Measurements from ENCODE around the gene TCF4.

TCF4 gene

GRCh38 chr18:55370936-55371335, 217.1 kb downstream of the TCF4 start:
- H3K4me2 ChIP-seq (ENCODE audit: low read depth, low read length, poor library complexity, severe bottlenecking), result no peak overlapping the region
- H3K27me3 ChIP-seq (ENCODE audit: insufficient read depth, low read length, poor library complexity, severe bottlenecking), result no peaks in the 10 kb centered on the region
- no peak overlapping the region for H3K9ac ChIP-seq (ENCODE audit: low read depth, low read length, poor library complexity, severe bottlenecking)
- no peaks in the 10 kb centered on the region for H3K9me3 ChIP-seq (ENCODE audit: insufficient read depth, low read depth, low read length)
- no peaks in the 10 kb centered on the region for H3K36me3 ChIP-seq (ENCODE audit: insufficient read depth, low read length)
- H3K4me3 ChIP-seq (ENCODE audit: low read length, poor library complexity, severe bottlenecking), result no peak overlapping the region
- H3K4me1 ChIP-seq (ENCODE audit: insufficient read depth, low read length, poor library complexity, severe bottlenecking), result no peaks in the 10 kb centered on the region
- no peaks in the 10 kb centered on the region for H3K9me2 ChIP-seq (replicated peaks; ENCODE audit: low read depth, low read length)
- no peak overlapping the region for H2AFZ ChIP-seq (ENCODE audit: low read length)
- H3K79me2 ChIP-seq (ENCODE audit: insufficient read depth, low read length), result no peaks in the 10 kb centered on the region
- no peaks in the 10 kb centered on the region for H3F3A ChIP-seq (ENCODE audit: low read depth)
- no peak for TF ChIP-seq EZH2phosphoT487 (IDR thresholded peaks at IDR 0.05; ENCODE audit: borderline replicate concordance)
- TF ChIP-seq CTCF (conservative IDR thresholded peaks at IDR 0.05; ENCODE audit: low read length), result no peak
- no peaks in the 10 kb centered on the region for H4K20me1 ChIP-seq (ENCODE audit: insufficient read depth, low read length, poor library complexity, severe bottlenecking)

GRCh38 chr18:55369346-55369745, 218.6 kb downstream of the TCF4 start:
- H3K9ac ChIP-seq (ENCODE audit: low read depth, low read length, poor library complexity, severe bottlenecking), result no peak overlapping the region
- no peaks in the 10 kb centered on the region for H3K9me2 ChIP-seq (replicated peaks; ENCODE audit: low read depth, low read length)
- H3K4me3 ChIP-seq (ENCODE audit: low read length, poor library complexity, severe bottlenecking), result no peak overlapping the region
- no peaks in the 10 kb centered on the region for H3K4me1 ChIP-seq (ENCODE audit: insufficient read depth, low read length, poor library complexity, severe bottlenecking)
- H3F3A ChIP-seq (ENCODE audit: low read depth), result no peaks in the 10 kb centered on the region
- no peak overlapping the region for H2AFZ ChIP-seq (ENCODE audit: low read length)
- no peaks in the 10 kb centered on the region for H3K9me3 ChIP-seq (ENCODE audit: insufficient read depth, low read depth, low read length)
- no peaks in the 10 kb centered on the region for H3K36me3 ChIP-seq (ENCODE audit: insufficient read depth, low read length)
- H3K79me2 ChIP-seq (ENCODE audit: insufficient read depth, low read length), result no peaks in the 10 kb centered on the region
- H3K27me3 ChIP-seq (ENCODE audit: insufficient read depth, low read length, poor library complexity, severe bottlenecking), result no peaks in the 10 kb centered on the region
- no peak for TF ChIP-seq CTCF (conservative IDR thresholded peaks at IDR 0.05; ENCODE audit: low read length)
- TF ChIP-seq EZH2phosphoT487 (IDR thresholded peaks at IDR 0.05; ENCODE audit: borderline replicate concordance), result no peak
- H3K4me2 ChIP-seq (ENCODE audit: low read depth, low read length, poor library complexity, severe bottlenecking), result no peak overlapping the region
- no peaks in the 10 kb centered on the region for H4K20me1 ChIP-seq (ENCODE audit: insufficient read depth, low read length, poor library complexity, severe bottlenecking)

GRCh38 chr18:55365342-55365741, 222.7 kb downstream of the TCF4 start:
- TF ChIP-seq EZH2phosphoT487 (IDR thresholded peaks at IDR 0.05; ENCODE audit: borderline replicate concordance) (no peak), CTCF (conservative IDR thresholded peaks at IDR 0.05; ENCODE audit: low read length) (no peak)
- H3K4me2 ChIP-seq (ENCODE audit: low read depth, low read length, poor library complexity, severe bottlenecking), result no peak overlapping the region
- no peaks in the 10 kb centered on the region for H3K9me2 ChIP-seq (replicated peaks; ENCODE audit: low read depth, low read length)
- H4K20me1 ChIP-seq (ENCODE audit: insufficient read depth, low read length, poor library complexity, severe bottlenecking), result no peaks in the 10 kb centered on the region
- no peak overlapping the region for H3K9ac ChIP-seq (ENCODE audit: low read depth, low read length, poor library complexity, severe bottlenecking)
- H2AFZ ChIP-seq (ENCODE audit: low read length), result no peak overlapping the region
- H3K4me1 ChIP-seq (ENCODE audit: insufficient read depth, low read length, poor library complexity, severe bottlenecking), result no peaks in the 10 kb centered on the region
- H3K79me2 ChIP-seq (ENCODE audit: insufficient read depth, low read length), result no peaks in the 10 kb centered on the region
- no peak overlapping the region for H3K4me3 ChIP-seq (ENCODE audit: low read length, poor library complexity, severe bottlenecking)
- no peaks in the 10 kb centered on the region for H3K36me3 ChIP-seq (ENCODE audit: insufficient read depth, low read length)
- H3K9me3 ChIP-seq (ENCODE audit: insufficient read depth, low read depth, low read length), result no peaks in the 10 kb centered on the region
- H3K27me3 ChIP-seq (ENCODE audit: insufficient read depth, low read length, poor library complexity, severe bottlenecking), result no peaks in the 10 kb centered on the region
- no peaks in the 10 kb centered on the region for H3F3A ChIP-seq (ENCODE audit: low read depth)

All from Loucy (cell line).